Omental fat pad (tissue), 4 donors: ENCODE results near the gene TAL1. TPM values are rescaled to one million over a fixed set of nuclear protein-coding genes. Genes with fewer than 3 reads are reported as not detected.

Experiments
- ATAC-seq: fragments of 150-250 bp; one replicate; pipeline ENCODE4 v1.9.1; 2016; ENCODE audit warnings: mild to moderate bottlenecking, moderate library complexity; ENCODE audit not compliant: low FRiP score
- DNase-seq: peaks from one replicate; pipeline ENCODE4 v3.0.0-alpha.2; 2019; ENCODE audit warnings: low spot score
- CTCF ChIP-seq, 3 donors: fragments of 450-650 bp; IDR thresholded peaks; one replicate each; pipeline ENCODE4 v1.5.1; 2016 to 2017; ENCODE audit warnings: antibody characterized with exemption in 3 of 3, mild to moderate bottlenecking in 3 of 3, moderate library complexity in 2 of 3
- total RNA-seq, 4 donors: library from RNA; depleted of rRNA; stranded (reverse); fragments of >200 nt; gene quantifications; one replicate each; pipeline ENCODE4 v1.1.0, GENCODE V29; 2016

TAL1 gene
- total RNA-seq, 4 donors from 2014 or later = 2.4 to 21.1 (median 5.1) TPM

DNA sequence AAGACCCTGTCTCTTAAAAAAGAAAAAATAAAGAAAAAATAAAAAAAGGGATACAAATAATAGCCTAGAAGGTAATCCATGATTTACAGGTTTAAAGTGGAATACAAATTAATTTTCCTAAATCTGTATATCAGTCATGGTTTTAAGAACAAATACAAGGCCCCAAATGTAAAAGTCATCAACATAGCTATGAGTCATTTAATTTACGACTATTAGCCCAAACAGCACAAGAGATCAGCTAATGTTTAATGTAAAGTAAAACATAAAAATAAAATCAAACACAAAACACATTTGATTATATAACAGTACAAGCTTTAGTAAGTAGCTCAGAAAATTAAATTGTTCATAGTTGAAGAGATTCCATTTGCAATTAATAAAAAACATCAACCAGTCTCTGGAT is 20.3 kb upstream of the TAL1 start:
- no peak for ATAC-seq
- DNase-seq = no peak
- no peak for TF ChIP-seq CTCF (IDR thresholded peaks at IDR 0.05)

DNA sequence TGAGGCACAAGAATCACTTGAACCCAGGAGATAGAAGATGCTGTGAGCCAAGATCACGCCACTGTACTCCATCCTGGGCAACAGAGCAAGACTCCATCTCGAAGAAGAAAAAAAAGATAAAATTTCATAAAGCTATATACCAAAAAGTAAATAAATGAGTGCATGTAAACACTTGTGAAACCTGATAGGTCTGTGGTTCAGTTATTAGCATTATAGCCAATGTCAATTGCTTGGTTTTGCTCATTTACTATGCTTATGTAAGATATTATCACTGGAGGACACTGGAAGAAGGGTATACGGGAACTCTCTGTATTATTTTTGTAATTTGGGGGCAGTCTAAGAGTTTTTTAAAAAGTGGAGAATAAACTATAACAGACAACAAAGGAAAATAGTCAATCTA is 17.7 kb upstream of the TAL1 start:
- TF ChIP-seq CTCF (IDR thresholded peaks at IDR 0.05) = no peak
- DNase-seq = no peak
- ATAC-seq = no peak

DNA sequence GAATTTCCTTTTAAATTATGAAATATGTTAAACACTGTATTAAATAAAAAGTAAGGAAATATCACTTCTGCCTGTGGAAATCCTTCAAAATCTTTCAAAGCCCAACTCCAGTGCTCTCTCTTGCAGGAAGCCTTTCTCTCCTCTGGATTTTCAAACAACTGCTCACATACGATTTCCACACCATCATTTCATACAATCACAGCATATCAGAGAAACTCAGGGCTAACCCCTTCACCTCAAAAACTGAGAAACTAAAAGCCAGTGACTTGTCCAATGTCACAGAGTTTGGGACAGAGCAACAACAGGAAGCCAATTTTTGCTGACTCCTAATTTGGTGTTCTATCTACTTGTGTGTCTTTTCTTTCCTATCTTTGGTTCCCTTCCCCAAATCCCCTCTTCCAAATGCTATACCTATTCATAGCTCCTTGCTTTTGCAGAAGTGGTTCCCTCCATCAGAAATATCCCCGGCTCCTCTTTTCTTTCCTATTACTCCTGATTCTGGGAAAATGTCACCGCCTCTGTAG is 12.4 kb upstream of the TAL1 start:
- ATAC-seq (no peak), DNase-seq (no peak)
- TF ChIP-seq CTCF (IDR thresholded peaks at IDR 0.05) = no peak

DNA sequence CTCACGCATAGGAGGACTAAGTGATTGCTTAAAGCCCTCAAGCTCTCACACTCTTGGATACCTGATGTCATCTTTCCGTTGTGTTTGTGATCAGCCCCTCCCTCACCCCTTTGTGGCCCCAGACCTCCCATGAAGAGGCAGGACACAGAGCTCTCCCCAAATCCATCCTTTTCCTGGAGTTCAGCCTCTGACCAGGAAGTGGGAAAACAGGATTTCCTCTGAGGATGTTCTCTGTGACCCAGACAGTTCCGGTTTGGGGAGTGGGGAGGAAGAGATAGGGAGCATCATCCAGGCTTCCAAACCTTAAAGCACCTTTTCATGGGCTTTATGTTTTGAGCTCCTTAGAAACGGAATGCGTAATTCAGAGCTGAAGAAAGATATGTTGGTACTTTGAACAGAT is 11.9 kb upstream of the TAL1 start:
- ATAC-seq (no peak), DNase-seq (no peak)
- TF ChIP-seq CTCF (IDR thresholded peaks at IDR 0.05) = no peak

- ATAC-seq (no peak), DNase-seq (no peak)
- TF ChIP-seq CTCF (IDR thresholded peaks at IDR 0.05) = no peak
Observed at GRCh38 chr1:47241114-47242113, 9.4 kb upstream of the TAL1 start.

DNA sequence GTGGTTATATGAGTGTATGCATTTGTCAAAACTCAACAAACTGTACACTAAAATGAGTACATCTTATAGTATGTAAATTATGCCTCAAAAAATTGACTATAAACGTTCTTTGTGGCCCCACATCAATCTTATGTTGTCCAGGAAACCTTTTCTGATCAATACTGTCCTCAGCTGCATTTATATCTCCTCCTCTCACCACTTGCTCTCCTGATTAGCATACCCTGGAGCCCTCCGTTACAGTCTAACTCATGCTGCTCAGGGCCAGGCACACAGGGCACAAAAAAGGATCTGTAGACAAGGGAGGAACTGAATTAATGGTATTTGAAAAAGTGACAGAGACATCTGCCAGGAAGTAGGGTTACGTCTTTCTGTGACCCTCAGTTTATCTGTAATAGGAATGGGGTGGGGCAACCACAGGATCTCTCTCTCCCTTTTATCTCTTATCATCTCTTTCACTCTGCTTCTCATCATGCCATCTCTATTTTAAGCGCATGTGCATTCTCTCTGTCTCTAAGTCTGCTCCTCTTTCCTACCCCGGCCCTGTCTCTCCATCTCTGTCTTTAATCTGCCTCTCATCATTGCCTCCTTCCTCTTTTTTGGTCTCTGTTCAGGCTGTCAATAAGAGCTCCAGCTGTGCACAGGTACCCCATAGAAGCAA is 7.0 kb upstream of the TAL1 start:
- no peak for DNase-seq
- TF ChIP-seq CTCF (IDR thresholded peaks at IDR 0.05) = no peak
- ATAC-seq = no peak
